Midbrain (tissue), 1 donor: ENCODE measurements around the gene GPRC5C.

Experiments used
- DNase-seq: peaks from one replicate; lab custom pipeline; 2025; lab: John Stamatoyannopoulos, UW

GPRC5C gene

GRCh38 chr17:74432766-74433391 is 991 bp downstream of the GPRC5C start:
- DNase-seq, result no peak

- peak; percentile 16 for DNase-seq
These were observed 1.7 kb downstream of the GPRC5C start for GRCh38 chr17:74433421-74434121.

GRCh38 chr17:74435775-74436359 is 4.0 kb downstream of the GPRC5C start:
- DNase-seq, result no peak

GRCh38 chr17:74437702-74438101 is 5.8 kb downstream of the GPRC5C start:
- no peak for DNase-seq

GRCh38 chr17:74439691-74440567 is 8.0 kb downstream of the GPRC5C start:
- DNase-seq, result no peak

GRCh38 chr17:74441537-74441936 is 9.6 kb downstream of the GPRC5C start:
- DNase-seq, result no peak

- DNase-seq, result no peak
These were observed 10.4 kb downstream of the GPRC5C start for GRCh38 chr17:74442291-74442669.

GRCh38 chr17:74442670-74443515 is 11.0 kb downstream of the GPRC5C start:
- DNase-seq, result peak; percentile 79

- no peak for DNase-seq
These were observed 11.8 kb downstream of the GPRC5C start for GRCh38 chr17:74443516-74444296.

- DNase-seq, result no peak
These were observed 12.5 kb downstream of the GPRC5C start for GRCh38 chr17:74444406-74444805.

GRCh38 chr17:74445158-74445557 is 13.3 kb downstream of the GPRC5C start:
- DNase-seq, result no peak

GRCh38 chr17:74446551-74447500 is 14.9 kb downstream of the GPRC5C start:
- no peak for DNase-seq

- no peak for DNase-seq
These were observed 15.8 kb downstream of the GPRC5C start for GRCh38 chr17:74447628-74448159.

- DNase-seq, result no peak
These were observed 16.9 kb downstream of the GPRC5C start for GRCh38 chr17:74448756-74449155.

- DNase-seq, result no peak
These were observed 17.4 kb downstream of the GPRC5C start for GRCh38 chr17:74449306-74449705.

- no peak for DNase-seq
These were observed 17.9 kb downstream of the GPRC5C start for GRCh38 chr17:74449773-74450172.

GRCh38 chr17:74450231-74450630 is 18.3 kb downstream of the GPRC5C start:
- DNase-seq, result no peak

GRCh38 chr17:74450925-74451403 is 19.1 kb downstream of the GPRC5C start:
- no peak for DNase-seq

- no peak for DNase-seq
These were observed 19.7 kb downstream of the GPRC5C start for GRCh38 chr17:74451557-74451956.
